ENCODE measurements around the gene SPAG16.
"Not testable (repeated sequence)": the region's sequence is repeated elsewhere in the genome, so short reads cannot be mapped to it uniquely, and the experiment has no call there.

- TF ChIP-seq CTCF, POLR2A (IDR thresholded peaks at IDR 0.05): not testable (repeated sequence)
Measured at GRCh38 chr2:213998976-213999375, 714.7 kb downstream of the SPAG16 start.

Data from body of pancreas (tissue), 4 donors.